ENCODE measurements around the gene TES. TPM values are rescaled to one million over a fixed set of nuclear protein-coding genes. Genes with fewer than 3 reads are reported as not detected.

TES gene
- total and polyA plus RNA-seq, 9 of the 15 experiments (the other 6 are each of a cell fraction or from before 2014, with no cell fraction given): 20.7 to 61.6 (median 53.8) TPM

DNA sequence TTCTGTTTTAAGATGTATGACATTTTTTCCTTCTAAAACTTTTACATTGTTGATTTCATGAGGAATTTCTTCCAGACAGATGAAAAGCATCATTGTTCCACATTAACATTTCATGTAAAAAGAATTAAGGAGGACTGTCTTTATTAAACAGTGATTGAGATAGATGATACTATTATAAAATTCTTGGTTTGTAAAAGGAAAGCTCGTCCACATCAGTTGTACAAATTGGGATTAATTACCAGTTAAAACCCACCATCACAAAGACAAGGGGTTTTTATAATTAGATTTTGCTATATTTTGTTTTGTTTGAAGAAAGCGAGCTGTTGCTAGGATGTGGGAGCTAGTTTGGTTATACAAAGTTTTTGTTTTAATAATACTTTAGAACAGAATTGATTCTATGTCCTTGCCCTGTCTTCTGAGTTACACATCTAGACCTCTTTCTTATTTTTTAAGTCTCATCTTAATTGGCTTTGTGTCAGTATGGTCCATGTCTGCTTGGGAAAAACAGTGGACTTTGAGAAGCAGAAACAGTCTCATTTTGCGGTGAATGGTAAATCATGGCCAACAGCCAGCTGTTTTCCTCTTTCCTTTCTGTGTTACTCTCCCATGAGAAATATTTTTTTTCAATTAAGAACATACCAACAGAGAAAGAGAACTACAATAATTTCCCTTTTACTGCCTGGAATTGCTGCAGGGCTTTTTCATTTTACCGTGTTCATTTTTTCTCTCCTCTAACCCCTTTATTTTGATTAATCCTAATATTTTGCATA, 3.2 kb downstream of the TES start:
- ATAC-seq (no peak), FAIRE-seq (no peak), DNase-seq (ENCODE audit: extremely low read depth in 1 of 4, low spot score in 3 of 4) (no peak)
- Histone ChIP-seq H3K36me3 (ENCODE audit: control insufficient read depth, insufficient read depth, low read length) (no peaks in the 10 kb centered on the region; the same call in 2 of the 3 replicates), H3K79me2 (ENCODE audit: control insufficient read depth, insufficient read depth, low read length) (peaks cover 58% of the 10 kb centered on the region), H3K27me3 (ENCODE audit: control insufficient read depth in 2 of 2, insufficient read depth in 2 of 2, low read length in 2 of 2) (no peaks in the 10 kb centered on the region), H3K27ac (ENCODE audit: extremely low read depth, low read depth, low read length) (no peak overlapping the region), H4K20me1 (replicated peaks; ENCODE audit: control insufficient read depth, insufficient read depth, low read length) (peaks cover 15% of the 10 kb centered on the region), H3K9ac (ENCODE audit: insufficient read depth in 1 of 2, low read depth in 2 of 2, low read length in 2 of 2) (no peak overlapping the region), H3K4me1 (replicated peaks in 1 of 2; ENCODE audit: control insufficient read depth in 2 of 2, insufficient read depth in 2 of 2, low read length in 2 of 2) (peaks cover 10 to 39% of the 10 kb centered on the region in 2 experiments), H3K4me3 (no peak overlapping the region), H3K9me3 (replicated peaks; ENCODE audit: control insufficient read depth, insufficient read depth, low read depth, low read length) (no peaks in the 10 kb centered on the region), H3K4me2 (ENCODE audit: insufficient read depth, low read length) (no peak overlapping the region), H3K9me1 (ENCODE audit: control insufficient read depth, insufficient read depth, low read length) (no peaks in the 10 kb centered on the region), H2AFZ (ENCODE audit: low read depth, low read length) (no peak overlapping the region)
- ChIA-PET CTCF (ENCODE audit: low intra/inter-chr PET ratio) (no interaction called here), POLR2A (interaction anchor here (1.7 kb wide), 1 partner anchor 13 kb away, joined by 3 read pairs; no protein-coding TSS in a partner anchor)
- intact Hi-C loops (cut with micrococcal nuclease) (loop anchor here (5.0 to 10.0 kb wide), 5 partner anchors 289 to 1971 kb away; partner anchors contain the start of genes LSM8 and ST7), in situ Hi-C loops (cut with MboI) (no loop called here)
- WGBS (ENCODE audit: insufficient coverage, low coverage, missing lambda C conversion rate): 76% methylated on average over 4 of the region's 4 CpGs
- TF ChIP-seq ZNF511 (CRISPR knock-in tag; IDR thresholded peaks at IDR 0.05): no peak
- TF ChIP-seq ELF2 (CRISPR knock-in tag; IDR thresholded peaks at IDR 0.05): no peak
- no peak for TF ChIP-seq ZNF184 (CRISPR knock-in tag; IDR thresholded peaks at IDR 0.05)
- no peak for TF ChIP-seq ZFX (CRISPR knock-in tag; IDR thresholded peaks at IDR 0.05)
- no peak for TF ChIP-seq MYNN (IDR thresholded peaks at IDR 0.05)
- TF ChIP-seq MYNN (CRISPR knock-in tag; IDR thresholded peaks at IDR 0.05): no peak
- no peak for TF ChIP-seq ZNF584 (CRISPR knock-in tag; IDR thresholded peaks at IDR 0.05; ENCODE audit: low read depth)
- no peak for TF ChIP-seq NFYB (IDR thresholded peaks at IDR 0.05; ENCODE audit: extremely low read depth, insufficient read length)
- no peak for TF ChIP-seq ZNF696 (CRISPR knock-in tag; conservative IDR thresholded peaks at IDR 0.05)
- no peak for TF ChIP-seq NUFIP1 (IDR thresholded peaks at IDR 0.05; ENCODE audit: partially characterized antibody)
- TF ChIP-seq NFE2L1 (tag; IDR thresholded peaks at IDR 0.05; ENCODE audit: borderline replicate concordance, low read depth): no peak
- no peak for TF ChIP-seq PYGO2 (tag; IDR thresholded peaks at IDR 0.05)
- no TSS peak for BruUV-seq (replicated peaks)

All from K562 (cell line).